ENCODE data around the gene DRC3. TPM values are rescaled to one million over a fixed set of nuclear protein-coding genes. Genes with fewer than 3 reads are reported as not detected.

The DRC3 gene
- total and polyA plus RNA-seq, 10 of the 15 experiments (the other 5 are each of a cell fraction or from before 2014, with no cell fraction given), result 0.18 to 2.3 (median 0.60) TPM; not detected in 3

- peak; percentile 38 for ATAC-seq
- peak overlapping the region; percentile 51; the same call in 1 of the 2 replicates for H3K27ac ChIP-seq (ENCODE audit: control insufficient read depth, insufficient read depth)
- H4K20me1 ChIP-seq (ENCODE audit: control insufficient read depth, insufficient read depth), result no peaks in the 10 kb centered on the region
- CTCF ChIA-PET, result interaction anchor here (2.4 kb wide), 1 partner anchor 120 kb away, joined by 7 read pairs; no protein-coding TSS in a partner anchor
- peaks cover 17% of the 10 kb centered on the region for H3K4me1 ChIP-seq (ENCODE audit: control insufficient read depth, insufficient read depth, low read length)
- H3K9me3 ChIP-seq (replicated peaks; ENCODE audit: control insufficient read depth, insufficient read depth, low read length), result no peaks in the 10 kb centered on the region
- H3K9ac ChIP-seq (ENCODE audit: control insufficient read depth, insufficient read depth, low read length), result peak overlapping the region; percentile 82
- in situ Hi-C loops (cut with MboI) (no loop called here), intact Hi-C loops (cut with micrococcal nuclease; ENCODE audit: unreplicated experiment) (loop anchor here (1.0 to 5.0 kb wide), 3 partner anchors 48 to 217 kb away; partner anchors contain the start of gene DRG2)
- no peak for DNase-seq (ENCODE audit: low read depth, low spot score)
- H3K4me3 ChIP-seq, result peak overlapping the region; percentile 87
- no peak for FAIRE-seq
- peak overlapping the region; percentile 88 for H2AFZ ChIP-seq (ENCODE audit: control insufficient read depth, low read depth, low read length)
- POLR2A ChIA-PET, result interaction anchor here (1.9 kb wide), 1 partner anchor 67 kb away, joined by 6 read pairs; the partner anchor contains the start of genes DRC3 and TOM1L2
- BruUV-seq (replicated peaks), result no TSS peak
- peaks cover 24% of the 10 kb centered on the region for H3K79me2 ChIP-seq (ENCODE audit: control insufficient read depth, insufficient read depth, low read length)
- H3K36me3 ChIP-seq (ENCODE audit: control insufficient read depth in 2 of 2, insufficient read depth in 2 of 2, low read length in 1 of 2), result no peaks in the 10 kb centered on the region
- no peaks in the 10 kb centered on the region for H3K27me3 ChIP-seq (replicated peaks in 1 of 2; ENCODE audit: control insufficient read depth in 2 of 2, insufficient read depth in 2 of 2, low read length in 1 of 2)
- SMC1A ChIA-PET (ENCODE audit: uncharacterized antibody, unreplicated experiment), result no interaction called here
- RAD21 ChIA-PET (ENCODE audit: unreplicated experiment), result no interaction called here
- 7% methylated on average over 54 of the region's 81 CpGs for WGBS (ENCODE audit: insufficient coverage, insufficient replicate concordance, low lambda C conversion rate, missing lambda C conversion rate)
- H3K4me2 ChIP-seq (ENCODE audit: control insufficient read depth, insufficient read depth), result peak overlapping the region; percentile 77
- peak in 1 of 2 experiments; percentile 55; a peak in 2 of 4 replicates for TF ChIP-seq BHLHE40 (IDR thresholded peaks at IDR 0.05; ENCODE audit: borderline replicate concordance in 1 of 2, low read depth in 2 of 2, low read length in 1 of 2)
- peak; percentile 84 for TF ChIP-seq NKRF (conservative IDR thresholded peaks at IDR 0.05)
- no peak for TF ChIP-seq POLR2AphosphoS5 (IDR thresholded peaks at IDR 0.05; ENCODE audit: low read length)
- TF ChIP-seq RB1 (IDR thresholded peaks at IDR 0.05; ENCODE audit: borderline replicate concordance), result no peak
- TF ChIP-seq SP1 (IDR thresholded peaks at IDR 0.05; ENCODE audit: low read depth, low read length), result no peak
- peak; percentile 52; the same call in 1 of the 2 replicates for TF ChIP-seq GATAD2B (conservative IDR thresholded peaks at IDR 0.05; ENCODE audit: low read depth)
- TF ChIP-seq, protein P1, sequence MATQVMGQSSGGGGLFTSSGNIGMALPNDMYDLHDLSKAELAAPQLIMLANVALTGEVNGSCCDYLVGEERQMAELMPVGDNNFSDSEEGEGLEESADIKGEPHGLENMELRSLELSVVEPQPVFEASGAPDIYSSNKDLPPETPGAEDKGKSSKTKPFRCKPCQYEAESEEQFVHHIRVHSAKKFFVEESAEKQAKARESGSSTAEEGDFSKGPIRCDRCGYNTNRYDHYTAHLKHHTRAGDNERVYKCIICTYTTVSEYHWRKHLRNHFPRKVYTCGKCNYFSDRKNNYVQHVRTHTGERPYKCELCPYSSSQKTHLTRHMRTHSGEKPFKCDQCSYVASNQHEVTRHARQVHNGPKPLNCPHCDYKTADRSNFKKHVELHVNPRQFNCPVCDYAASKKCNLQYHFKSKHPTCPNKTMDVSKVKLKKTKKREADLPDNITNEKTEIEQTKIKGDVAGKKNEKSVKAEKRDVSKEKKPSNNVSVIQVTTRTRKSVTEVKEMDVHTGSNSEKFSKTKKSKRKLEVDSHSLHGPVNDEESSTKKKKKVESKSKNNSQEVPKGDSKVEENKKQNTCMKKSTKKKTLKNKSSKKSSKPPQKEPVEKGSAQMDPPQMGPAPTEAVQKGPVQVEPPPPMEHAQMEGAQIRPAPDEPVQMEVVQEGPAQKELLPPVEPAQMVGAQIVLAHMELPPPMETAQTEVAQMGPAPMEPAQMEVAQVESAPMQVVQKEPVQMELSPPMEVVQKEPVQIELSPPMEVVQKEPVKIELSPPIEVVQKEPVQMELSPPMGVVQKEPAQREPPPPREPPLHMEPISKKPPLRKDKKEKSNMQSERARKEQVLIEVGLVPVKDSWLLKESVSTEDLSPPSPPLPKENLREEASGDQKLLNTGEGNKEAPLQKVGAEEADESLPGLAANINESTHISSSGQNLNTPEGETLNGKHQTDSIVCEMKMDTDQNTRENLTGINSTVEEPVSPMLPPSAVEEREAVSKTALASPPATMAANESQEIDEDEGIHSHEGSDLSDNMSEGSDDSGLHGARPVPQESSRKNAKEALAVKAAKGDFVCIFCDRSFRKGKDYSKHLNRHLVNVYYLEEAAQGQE (IDR thresholded peaks at IDR 0.05; ENCODE audit: low read depth, low read length), result no peak
- TF ChIP-seq NFYA (IDR thresholded peaks at IDR 0.05; ENCODE audit: borderline replicate concordance, low read depth, low read length), result no peak
- TF ChIP-seq CREB1 (IDR thresholded peaks at IDR 0.05; ENCODE audit: low read depth), result no peak
- 0 out of 2 replicates have a peak, but pooled peaks have one; percentile 4 for TF ChIP-seq POLR2A (IDR thresholded peaks at IDR 0.05; ENCODE audit: low read depth, low read length)
- TF ChIP-seq ZNF217 (IDR thresholded peaks at IDR 0.05), result no peak
- TF ChIP-seq KDM1A (IDR thresholded peaks at IDR 0.05; ENCODE audit: borderline replicate concordance), result no peak
- no peak for TF ChIP-seq EED (IDR thresholded peaks at IDR 0.05; ENCODE audit: low read depth)
- no peak for TF ChIP-seq RAD21 (IDR thresholded peaks at IDR 0.05; ENCODE audit: insufficient read depth, low read depth, low read length)
- no peak for TF ChIP-seq YY1 (IDR thresholded peaks at IDR 0.05; ENCODE audit: low read depth, low read length)
- no peak for TF ChIP-seq SUZ12 (IDR thresholded peaks at IDR 0.05; ENCODE audit: unreplicated experiment)
- TF ChIP-seq NFYB (IDR thresholded peaks at IDR 0.05; ENCODE audit: insufficient read depth, low read depth, low read length), result no peak
- peak; percentile 28; the same call in 1 of the 2 replicates for TF ChIP-seq NR2F1 (conservative IDR thresholded peaks at IDR 0.05)
- no peak for TF ChIP-seq RCOR1 (conservative IDR thresholded peaks at IDR 0.05; ENCODE audit: low read depth, low read length)
- no peak for TF ChIP-seq SRF (IDR thresholded peaks at IDR 0.05; ENCODE audit: low read depth in 2 of 2, low read length in 2 of 2)
- TF ChIP-seq PML (IDR thresholded peaks at IDR 0.05; ENCODE audit: low read length), result no peak
Observed at GRCh38 chr17:18039535-18040260, 67.0 kb downstream of the DRC3 start.
